Measurements from ENCODE around the gene ASB16. TPM values are rescaled to one million over a fixed set of nuclear protein-coding genes. Genes with fewer than 3 reads are reported as not detected.

Gene ASB16
- total and polyA plus RNA-seq, 11 donors = 1.5 to 71.1 (median 12.8) TPM

DNA sequence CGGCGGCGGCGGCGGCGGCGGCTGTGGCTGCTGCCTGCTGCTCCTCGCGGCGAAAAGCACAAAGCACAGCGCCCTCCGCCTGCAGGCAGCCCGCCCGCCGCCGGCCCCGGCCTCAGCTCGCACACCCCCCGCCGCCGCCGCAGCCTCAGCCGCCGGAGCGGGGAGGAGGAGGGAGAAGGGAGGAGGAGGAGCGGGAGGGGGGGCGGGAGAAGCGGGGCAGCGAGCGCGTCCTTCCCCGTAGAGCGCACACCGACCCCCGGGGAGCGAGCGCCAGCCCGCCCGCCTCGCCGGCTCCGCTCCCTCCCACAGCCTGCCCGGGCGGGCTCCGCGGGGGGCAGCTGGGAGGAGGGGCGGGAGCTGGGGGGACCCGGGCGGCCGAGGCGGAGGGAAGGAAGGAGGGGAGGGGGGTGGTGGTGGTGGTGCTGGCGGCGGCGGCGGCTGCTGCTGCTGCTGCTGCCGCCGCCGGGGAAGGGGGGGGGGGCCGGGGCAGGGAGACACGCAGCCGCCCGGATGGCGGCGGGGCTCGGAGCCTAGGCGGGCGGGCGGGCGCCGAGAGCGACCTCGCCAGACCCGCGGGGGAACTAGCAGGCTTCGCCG is 49.2 kb downstream of the ASB16 start, which contains the start of gene UBTF:
UBTF (minus strand) TSS at position 60 of the 597 bp plus-strand sequence. CDS start 1,446 bp downstream, outside the sequence.
- Histone ChIP-seq H3K27me3 (no peaks in the 10 kb centered on the region), H3K4me1 (peaks cover 4 to 53% (median 42%) of the 10 kb centered on the region in 12 donors), H3K9me3 (no peaks in the 10 kb centered on the region), H3K4me3 (peak within 1 kb of the TSS; percentile 76 to 100 (median 96)), H3K27ac (peak within 1 kb of the TSS; percentile 97 to 100 (median 100)), H3K36me3 (peaks cover 5 to 26% (median 23%) of the 10 kb centered on the region in 9 donors)
- WGBS, 4 donors = 0 to 1% (median 0%) methylated on average over 2 to 75 of the region's 76 CpGs
- intact Hi-C loops (cut with DNase I) = loop anchor here in 7 of 10 donors (1.0 to 10.0 kb wide), 7 partner anchors 19 to 285 kb away; partner anchors contain the start of genes SLC25A39 (in 2 of the 7), GPATCH8 (in 1 of the 7) and RUNDC3A (in 1 of the 7)
- DNase-seq = peak; percentile 70 to 87 (median 84)
- peak in 3 of 4 donors; percentile 3 to 25 (median 15) for ATAC-seq
- TF ChIP-seq, protein P1, sequence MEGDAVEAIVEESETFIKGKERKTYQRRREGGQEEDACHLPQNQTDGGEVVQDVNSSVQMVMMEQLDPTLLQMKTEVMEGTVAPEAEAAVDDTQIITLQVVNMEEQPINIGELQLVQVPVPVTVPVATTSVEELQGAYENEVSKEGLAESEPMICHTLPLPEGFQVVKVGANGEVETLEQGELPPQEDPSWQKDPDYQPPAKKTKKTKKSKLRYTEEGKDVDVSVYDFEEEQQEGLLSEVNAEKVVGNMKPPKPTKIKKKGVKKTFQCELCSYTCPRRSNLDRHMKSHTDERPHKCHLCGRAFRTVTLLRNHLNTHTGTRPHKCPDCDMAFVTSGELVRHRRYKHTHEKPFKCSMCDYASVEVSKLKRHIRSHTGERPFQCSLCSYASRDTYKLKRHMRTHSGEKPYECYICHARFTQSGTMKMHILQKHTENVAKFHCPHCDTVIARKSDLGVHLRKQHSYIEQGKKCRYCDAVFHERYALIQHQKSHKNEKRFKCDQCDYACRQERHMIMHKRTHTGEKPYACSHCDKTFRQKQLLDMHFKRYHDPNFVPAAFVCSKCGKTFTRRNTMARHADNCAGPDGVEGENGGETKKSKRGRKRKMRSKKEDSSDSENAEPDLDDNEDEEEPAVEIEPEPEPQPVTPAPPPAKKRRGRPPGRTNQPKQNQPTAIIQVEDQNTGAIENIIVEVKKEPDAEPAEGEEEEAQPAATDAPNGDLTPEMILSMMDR (IDR thresholded peaks at IDR 0.05) = peak in 1 of 12 donors; percentile 4
- TF ChIP-seq POLR2A (IDR thresholded peaks at IDR 0.05) = no peak

DNA sequence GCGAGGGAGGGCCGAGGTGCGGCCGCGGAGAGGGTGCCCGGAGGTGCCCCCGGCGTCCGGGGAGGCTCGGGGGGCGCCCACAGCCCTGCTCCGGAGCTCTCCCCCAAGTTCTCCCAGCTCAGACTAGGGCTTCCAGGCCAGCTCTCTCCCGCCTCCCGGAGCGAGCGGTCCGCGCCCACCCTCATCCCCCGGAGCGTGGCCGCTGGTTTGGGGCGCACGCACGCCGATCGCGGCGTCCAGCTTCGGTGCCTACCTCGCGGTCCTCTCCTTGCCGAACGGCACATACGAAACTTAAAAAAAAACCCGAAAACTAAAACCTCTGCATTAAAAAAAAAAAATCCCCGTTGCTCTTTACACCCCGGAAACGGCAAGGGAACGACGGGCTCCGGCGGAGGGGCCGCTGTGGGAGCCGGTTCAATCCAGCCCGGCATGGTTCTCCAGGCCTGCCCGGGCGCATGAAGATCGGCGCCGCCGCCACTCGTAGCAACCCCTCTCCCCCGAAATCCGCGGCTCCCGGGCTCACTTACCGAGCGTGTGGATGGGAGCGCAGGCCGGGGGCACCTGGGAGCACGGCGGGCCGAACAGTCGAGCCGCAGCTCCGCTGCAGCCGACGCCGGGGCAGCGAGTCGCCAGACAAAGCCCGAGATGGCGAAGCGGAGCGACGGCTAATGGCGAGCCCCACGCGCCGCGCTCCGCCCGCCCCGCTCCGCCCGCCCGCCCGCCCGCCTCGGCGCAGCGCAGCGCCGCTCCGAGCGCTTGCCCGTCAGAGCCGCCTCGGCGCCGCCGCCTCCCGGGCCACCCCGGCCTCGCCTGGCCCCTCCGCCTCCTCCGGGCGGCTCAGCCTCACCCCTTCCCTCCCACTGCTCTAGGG is 49.9 kb downstream of the ASB16 start:
- peak; percentile 53 to 77 (median 57) for DNase-seq
- Histone ChIP-seq H3K4me3 (peak overlapping the region; percentile 76 to 100 (median 96)), H3K36me3 (peaks cover 5 to 19% (median 16%) of the 10 kb centered on the region in 9 donors), H3K9me3 (no peaks in the 10 kb centered on the region), H3K27ac (peak overlapping the region; percentile 97 to 100 (median 100)), H3K27me3 (no peaks in the 10 kb centered on the region), H3K4me1 (peaks cover 4 to 53% (median 42%) of the 10 kb centered on the region in 12 donors)
- peak in 1 of 2 donors; percentile 14 for TF ChIP-seq POLR2A (IDR thresholded peaks at IDR 0.05)
- TF ChIP-seq, protein P1 (IDR thresholded peaks at IDR 0.05) = no peak
- 0% methylated on average over 48 to 108 of the region's 108 CpGs for WGBS, 4 donors
- ATAC-seq = peak in 3 of 4 donors; percentile 10 to 24 (median 11)
- intact Hi-C loops (cut with DNase I) = loop anchor here in 7 of 10 donors (1.0 to 10.0 kb wide), 3 partner anchors 54 to 105 kb away; partner anchors contain the start of gene RUNDC3A (in 1 of the 7)

DNA sequence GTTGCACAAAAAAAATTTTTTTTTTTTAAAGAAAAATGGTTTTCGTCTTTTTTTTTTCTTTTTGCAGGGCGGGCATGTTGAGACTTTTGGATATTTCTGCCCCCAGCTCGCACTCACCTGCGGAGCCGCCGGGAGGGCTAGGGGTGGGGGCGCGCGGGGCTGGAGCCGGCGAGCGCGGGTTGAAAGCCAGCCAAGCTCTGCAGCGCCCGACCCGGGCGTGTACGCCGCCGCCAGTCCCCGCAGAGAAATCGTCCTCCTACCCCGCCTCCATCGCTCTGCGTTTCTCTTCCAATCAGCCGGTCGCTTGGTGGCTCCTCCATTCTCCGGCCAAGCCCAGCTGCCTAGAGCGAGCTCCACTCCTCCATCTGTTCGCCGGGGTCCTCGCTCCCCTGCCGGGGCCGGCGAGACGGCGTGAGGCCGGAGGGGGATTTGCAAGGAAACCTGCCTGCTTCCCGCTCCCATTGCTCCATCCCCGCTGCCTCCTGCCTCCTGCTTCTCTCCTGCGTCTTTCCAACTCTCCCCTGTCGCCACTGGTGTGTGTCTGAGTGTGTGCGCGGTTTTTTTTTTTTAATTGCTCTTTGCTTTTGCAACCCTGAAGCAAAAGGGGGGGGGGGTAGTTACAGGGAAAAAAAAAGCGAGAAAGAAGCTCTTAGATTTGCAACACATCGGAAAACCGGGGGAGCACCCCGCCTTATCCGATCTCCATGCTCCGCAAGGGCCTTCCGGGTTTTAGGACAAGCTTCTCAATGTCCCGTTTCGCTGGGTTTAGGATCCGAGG is 50.8 kb downstream of the ASB16 start:
- TF ChIP-seq, protein P1 (IDR thresholded peaks at IDR 0.05) = peak in 1 of 12 donors; percentile 14
- peak in 1 of 2 donors; percentile 53 for TF ChIP-seq POLR2A (IDR thresholded peaks at IDR 0.05)
- Histone ChIP-seq H3K36me3 (peaks cover under 1 to 10% (median 8%) of the 10 kb centered on the region in 9 donors), H3K27ac (peak overlapping the region; percentile 97 to 100 (median 100)), H3K27me3 (no peaks in the 10 kb centered on the region), H3K4me1 (peaks cover 4 to 45% (median 39%) of the 10 kb centered on the region in 12 donors), H3K4me3 (peak overlapping the region; percentile 76 to 100 (median 96)), H3K9me3 (no peaks in the 10 kb centered on the region)
- ATAC-seq = peak; percentile 38 to 66 (median 54)
- peak; percentile 85 to 91 (median 89) for DNase-seq
- WGBS, 4 donors = 0 to 1% (median 1%) methylated on average over 51 to 54 of the region's 54 CpGs
- intact Hi-C loops (cut with DNase I) = loop anchor here in 7 of 10 donors (1.0 to 10.0 kb wide), 3 partner anchors 54 to 104 kb away; partner anchors contain the start of gene RUNDC3A (in 1 of the 7)
